Testis (tissue), 3 donors: Measurements from ENCODE around the gene WNK4. TPM values are rescaled to one million over a fixed set of nuclear protein-coding genes. Genes with fewer than 3 reads are reported as not detected.

Experiments used
- DNase-seq: peaks from one replicate; pipeline ENCODE4 v3.0.0-alpha.2; 2019
- H3K27ac ChIP-seq, 2 donors: fragments of 200-600 bp; sonication (generic); one replicate each; pipeline ENCODE4 v1.5.1; 2019
- H3K27me3 ChIP-seq: fragments of 200-600 bp; sonication (generic); one replicate; pipeline ENCODE4 v1.5.1; 2019
- H3K36me3 ChIP-seq: fragments of 200-600 bp; sonication (generic); one replicate; pipeline ENCODE4 v1.5.1; 2017; ENCODE audit warnings: low read depth; ENCODE audit errors: missing control alignments
- H3K4me1 ChIP-seq: fragments of 200-600 bp; sonication (generic); one replicate; pipeline ENCODE4 v1.5.1; 2019
- H3K4me3 ChIP-seq, 2 donors: fragments of 200-600 bp; sonication (generic); one replicate each; pipeline ENCODE4 v1.5.1; 2017 to 2019
- H3K9me3 ChIP-seq: fragments of 200-600 bp; sonication (generic); one replicate; pipeline ENCODE4 v1.5.1; 2017
- CTCF ChIP-seq, 3 experiments: fragments of 450-650 bp in 2 of 3; fragments of 200-600 bp in 1 of 3; sonication (generic) in 1 of 3; IDR thresholded peaks; one replicate each; pipeline ENCODE4 v1.5.1; 2016 to 2019; ENCODE audit warnings: antibody characterized with exemption in 3 of 3, mild to moderate bottlenecking in 2 of 3, moderate library complexity in 1 of 3
- POLR2A ChIP-seq: fragments of 450-650 bp; IDR thresholded peaks from one replicate; pipeline ENCODE4 v1.6.1; 2017; ENCODE audit warnings: antibody characterized with exemption, mild to moderate bottlenecking, moderate library complexity
- WGBS, 2 donors: methylation state at CpG; one replicate each; pipeline ENCODE4 v1.1.5; 2018; 5-methylcytosine and 5-hydroxymethylcytosine counted together
- intact Hi-C: fragments of 100-400 bp; cut with DNase I; formaldehyde crosslinking; loops from one replicate; pipeline ENCODE4 v1.15.1; 2023; ENCODE audit warnings: low total_unique reads
- polyA plus RNA-seq: library from polyadenylated mRNA; stranded (reverse); fragments of 350-450 nt; fragmentation: Illumina TruSeq; extraction: RNeasy Lipid Tissue Mini Kit (QIAGEN cat#74804); gene quantifications from one replicate; pipeline ENCODE4 v1.2.3, GENCODE V29; 2014; ENCODE audit warnings: low read depth, low replicate concordance; ENCODE audit not compliant: insufficient read depth
- total RNA-seq, 2 donors: library from RNA; depleted of rRNA; stranded (reverse); fragments of >200 nt; gene quantifications; one replicate each; pipeline ENCODE4 v1.2.3, GENCODE V29; 2016

WNK4 gene
- total and polyA plus RNA-seq, 3 donors from 2014 or later: 1.4 to 2.8 (median 2.3) TPM

GRCh38 chr17:42773290-42774035 lies 6.9 kb upstream of the WNK4 start, which contains the start of gene VPS25:
Gene VPS25, plus strand, starts transcription at chr17:42773449. Its CDS starts 27 bp downstream, at chr17:42773476.
- peak within 1 kb of the TSS in 1 of 2 donors; percentile 79 for H3K27ac ChIP-seq
- no peaks in the 10 kb centered on the region for H3K27me3 ChIP-seq
- no peaks in the 10 kb centered on the region for H3K36me3 ChIP-seq
- intact Hi-C loops: no loop called here
- peak; percentile 88 for DNase-seq
- WGBS, 2 donors: 0 to 1% methylated on average over 30 to 39 of the region's 39 CpGs
- no peaks in the 10 kb centered on the region for H3K9me3 ChIP-seq
- H3K4me1 ChIP-seq: peaks cover 5% of the 10 kb centered on the region
- TF ChIP-seq POLR2A: no peak
- H3K4me3 ChIP-seq: peak within 1 kb of the TSS; percentile 76 to 81

- Histone ChIP-seq H3K9me3 (no peaks in the 10 kb centered on the region), H3K4me3 (peak overlapping the region; percentile 76 to 81), H3K4me1 (peaks cover 5% of the 10 kb centered on the region), H3K27ac (peak overlapping the region in 1 of 2 donors; percentile 79), H3K27me3 (no peaks in the 10 kb centered on the region), H3K36me3 (no peaks in the 10 kb centered on the region)
- 72 to 76% methylated on average over 3 of the region's 3 CpGs for whole genome bisulfite sequencing, 2 donors
- no peak for DNase-seq
- TF ChIP-seq CTCF (IDR thresholded peaks at IDR 0.05) (no peak), POLR2A (no peak)
- intact Hi-C loops: no loop called here
These were observed 6.2 kb upstream of the WNK4 start for GRCh38 chr17:42774066-42774745.

- H3K4me1 ChIP-seq: peaks cover 5% of the 10 kb centered on the region
- H3K4me3 ChIP-seq: no peak overlapping the region
- WGBS, 2 donors: 60 to 65% methylated on average over 3 of the region's 3 CpGs
- H3K36me3 ChIP-seq: no peaks in the 10 kb centered on the region
- intact Hi-C loops: no loop called here
- no peaks in the 10 kb centered on the region for H3K9me3 ChIP-seq
- no peaks in the 10 kb centered on the region for H3K27me3 ChIP-seq
- H3K27ac ChIP-seq: no peak overlapping the region
- no peak for TF ChIP-seq POLR2A
- TF ChIP-seq CTCF (IDR thresholded peaks at IDR 0.05): no peak
- DNase-seq: no peak
These were observed 4.8 kb upstream of the WNK4 start for GRCh38 chr17:42775534-42776098.

- no peak for DNase-seq
- Histone ChIP-seq H3K9me3 (no peaks in the 10 kb centered on the region), H3K27ac (no peak overlapping the region), H3K36me3 (no peaks in the 10 kb centered on the region), H3K4me3 (no peak overlapping the region), H3K4me1 (peaks cover 5% of the 10 kb centered on the region), H3K27me3 (no peaks in the 10 kb centered on the region)
- intact Hi-C loops: no loop called here
- 85 to 89% methylated on average over 5 of the region's 5 CpGs for WGBS, 2 donors
- TF ChIP-seq POLR2A (no peak), CTCF (IDR thresholded peaks at IDR 0.05) (no peak)
These were observed 1.8 kb upstream of the WNK4 start for GRCh38 chr17:42778570-42778969.

- no peak overlapping the region for H3K4me3 ChIP-seq
- no peaks in the 10 kb centered on the region for H3K9me3 ChIP-seq
- no peak overlapping the region for H3K27ac ChIP-seq
- H3K36me3 ChIP-seq: no peaks in the 10 kb centered on the region
- no peaks in the 10 kb centered on the region for H3K4me1 ChIP-seq
- no peaks in the 10 kb centered on the region for H3K27me3 ChIP-seq
- no peak for TF ChIP-seq POLR2A
- TF ChIP-seq CTCF (IDR thresholded peaks at IDR 0.05): no peak
- WGBS, 2 donors: 54 to 62% methylated on average over 3 of the region's 3 CpGs
- DNase-seq: no peak
- intact Hi-C loops: no loop called here
These were observed 990 bp upstream of the WNK4 start for GRCh38 chr17:42779304-42779935.
